ENCODE measurements around the gene HEPN1. TPM values are rescaled to one million over a fixed set of nuclear protein-coding genes. Genes with fewer than 3 reads are reported as not detected.

HEPN1 gene
- total and polyA plus RNA-seq, 9 of the 15 experiments (the other 6 are each of a cell fraction or from before 2014, with no cell fraction given): not detected

- TF ChIP-seq RFX7 (CRISPR knock-in tag; IDR thresholded peaks at IDR 0.05) (no peak), SREBF2 (CRISPR knock-in tag; IDR thresholded peaks at IDR 0.05) (no peak; the same call in 1 of the 2 replicates), MCM7 (IDR thresholded peaks at IDR 0.05) (0 out of 4 replicates have a peak, but pooled peaks of 1 of the 2 experiments have one; percentile 59), CREB3 (tag; conservative IDR thresholded peaks at IDR 0.05; ENCODE audit: low read depth) (no peak), DNMT1 (IDR thresholded peaks at IDR 0.05) (no peak), IRF9 (tag; IDR thresholded peaks at IDR 0.05) (no peak), NCOA4 (IDR thresholded peaks at IDR 0.05; ENCODE audit: partially characterized antibody) (no peak), PRMT5 (CRISPR knock-in tag; IDR thresholded peaks at IDR 0.05) (no peak), DIDO1 (tag; IDR thresholded peaks at IDR 0.05; ENCODE audit: low read depth) (no peak), TEAD4 (IDR thresholded peaks at IDR 0.05; ENCODE audit: low read length) (peak; percentile 2; the same call in 1 of the 2 replicates), TEAD4 (CRISPR knock-in tag; IDR thresholded peaks at IDR 0.05; ENCODE audit: borderline replicate concordance) (no peak), GATAD2B (IDR thresholded peaks at IDR 0.05; ENCODE audit: borderline replicate concordance) (no peak), TAF9B (IDR thresholded peaks at IDR 0.05; ENCODE audit: partially characterized antibody) (peak; percentile 52), NUFIP1 (IDR thresholded peaks at IDR 0.05; ENCODE audit: partially characterized antibody) (no peak), FOXO4 (CRISPR knock-in tag; IDR thresholded peaks at IDR 0.05) (no peak), ZNF41 (CRISPR knock-in tag; conservative IDR thresholded peaks at IDR 0.05) (no peak), ARHGAP35 (IDR thresholded peaks at IDR 0.05; ENCODE audit: partially characterized antibody) (peak; percentile 39), ZNF354B (CRISPR knock-in tag; IDR thresholded peaks at IDR 0.05) (no peak), LCOR (CRISPR knock-in tag; IDR thresholded peaks at IDR 0.05) (no peak), IFI16 (CRISPR knock-in tag; IDR thresholded peaks at IDR 0.05) (no peak), SMAD4 (CRISPR knock-in tag; conservative IDR thresholded peaks at IDR 0.05) (0 out of 2 replicates have a peak, but pooled peaks have one; percentile 30), MCM5 (IDR thresholded peaks at IDR 0.05; ENCODE audit: low read depth) (no peak), BHLHE40 (IDR thresholded peaks at IDR 0.05; ENCODE audit: low read length) (no peak)
Measured at GRCh38 chr11:124953753-124954589, 34.9 kb downstream of the HEPN1 start, which contains the start of gene CCDC15 (continued).

Data from K562 (cell line).